ENCODE measurements around the gene DUS4L.

Gene DUS4L

GRCh38 chr7:107615910-107616680, 52.3 kb downstream of the DUS4L start:
- DNase-seq (ENCODE audit: low read depth, low spot score), result no peak
- H3K4me1 ChIP-seq (ENCODE audit: insufficient read depth, insufficient read length), result no peaks in the 10 kb centered on the region
- H3K36me3 ChIP-seq (ENCODE audit: insufficient read depth, insufficient read length, low read length), result peaks cover 18% of the 10 kb centered on the region
- H3K9me3 ChIP-seq (ENCODE audit: insufficient read depth, low read length), result no peaks in the 10 kb centered on the region
- no peak overlapping the region for H3K4me3 ChIP-seq (ENCODE audit: insufficient read length, low read depth)
- H3K9ac ChIP-seq (ENCODE audit: insufficient read length, low read depth), result no peak overlapping the region
- no peaks in the 10 kb centered on the region for H3K27me3 ChIP-seq (ENCODE audit: insufficient read depth, insufficient read length)
- no peak for TF ChIP-seq YY1 (IDR thresholded peaks at IDR 0.05; ENCODE audit: insufficient read depth, insufficient read length)
- TF ChIP-seq ZNF274 (IDR thresholded peaks at IDR 0.05; ENCODE audit: low read depth, low read length), result no peak
- no peak for TF ChIP-seq SUZ12 (IDR thresholded peaks at IDR 0.05; ENCODE audit: extremely low read depth, insufficient read depth, insufficient read length)

- Histone ChIP-seq H3K27me3 (ENCODE audit: insufficient read depth, insufficient read length) (no peaks in the 10 kb centered on the region), H3K9me3 (ENCODE audit: insufficient read depth, low read length) (no peaks in the 10 kb centered on the region), H3K4me1 (ENCODE audit: insufficient read depth, insufficient read length) (no peaks in the 10 kb centered on the region), H3K4me3 (ENCODE audit: insufficient read length, low read depth) (no peak overlapping the region), H3K9ac (ENCODE audit: insufficient read length, low read depth) (no peak overlapping the region), H3K36me3 (ENCODE audit: insufficient read depth, insufficient read length, low read length) (no peaks in the 10 kb centered on the region)
- no peak for DNase-seq (ENCODE audit: low read depth, low spot score)
- TF ChIP-seq YY1 (IDR thresholded peaks at IDR 0.05; ENCODE audit: insufficient read depth, insufficient read length), result no peak
- TF ChIP-seq ZNF274 (IDR thresholded peaks at IDR 0.05; ENCODE audit: low read depth, low read length), result no peak
Measured at GRCh38 chr7:107622429-107622828, 58.7 kb downstream of the DUS4L start.

GRCh38 chr7:107622894-107623293, 59.1 kb downstream of the DUS4L start:
- H3K36me3 ChIP-seq (ENCODE audit: insufficient read depth, insufficient read length, low read length), result no peaks in the 10 kb centered on the region
- H3K9me3 ChIP-seq (ENCODE audit: insufficient read depth, low read length), result no peaks in the 10 kb centered on the region
- no peak overlapping the region for H3K9ac ChIP-seq (ENCODE audit: insufficient read length, low read depth)
- H3K4me3 ChIP-seq (ENCODE audit: insufficient read length, low read depth), result no peak overlapping the region
- H3K27me3 ChIP-seq (ENCODE audit: insufficient read depth, insufficient read length), result no peaks in the 10 kb centered on the region
- H3K4me1 ChIP-seq (ENCODE audit: insufficient read depth, insufficient read length), result no peaks in the 10 kb centered on the region
- DNase-seq (ENCODE audit: low read depth, low spot score), result no peak
- TF ChIP-seq ZNF274 (IDR thresholded peaks at IDR 0.05; ENCODE audit: low read depth, low read length), result no peak
- no peak for TF ChIP-seq YY1 (IDR thresholded peaks at IDR 0.05; ENCODE audit: insufficient read depth, insufficient read length)
- no peak for TF ChIP-seq SUZ12 (IDR thresholded peaks at IDR 0.05; ENCODE audit: extremely low read depth, insufficient read depth, insufficient read length)

GRCh38 chr7:107627002-107627401, 63.2 kb downstream of the DUS4L start:
- H3K9me3 ChIP-seq (ENCODE audit: insufficient read depth, low read length), result no peaks in the 10 kb centered on the region
- H3K9ac ChIP-seq (ENCODE audit: insufficient read length, low read depth), result no peak overlapping the region
- no peak for DNase-seq (ENCODE audit: low read depth, low spot score)
- H3K27me3 ChIP-seq (ENCODE audit: insufficient read depth, insufficient read length), result no peaks in the 10 kb centered on the region
- H3K4me3 ChIP-seq (ENCODE audit: insufficient read length, low read depth), result no peak overlapping the region
- H3K36me3 ChIP-seq (ENCODE audit: insufficient read depth, insufficient read length, low read length), result no peaks in the 10 kb centered on the region
- no peaks in the 10 kb centered on the region for H3K4me1 ChIP-seq (ENCODE audit: insufficient read depth, insufficient read length)
- TF ChIP-seq ZNF274 (IDR thresholded peaks at IDR 0.05; ENCODE audit: low read depth, low read length) (no peak), SUZ12 (IDR thresholded peaks at IDR 0.05; ENCODE audit: extremely low read depth, insufficient read depth, insufficient read length) (no peak), YY1 (IDR thresholded peaks at IDR 0.05; ENCODE audit: insufficient read depth, insufficient read length) (no peak)

All from NT2/D1 (cell line).